ENCODE results near the gene DVL3. TPM values are rescaled to one million over a fixed set of nuclear protein-coding genes. Genes with fewer than 3 reads are reported as not detected.

The DVL3 gene
- polyA plus RNA-seq, 1 donor (not counting 4 experiments of a cell fraction or from before 2014, with no cell fraction given) = 18.5 TPM

DNA sequence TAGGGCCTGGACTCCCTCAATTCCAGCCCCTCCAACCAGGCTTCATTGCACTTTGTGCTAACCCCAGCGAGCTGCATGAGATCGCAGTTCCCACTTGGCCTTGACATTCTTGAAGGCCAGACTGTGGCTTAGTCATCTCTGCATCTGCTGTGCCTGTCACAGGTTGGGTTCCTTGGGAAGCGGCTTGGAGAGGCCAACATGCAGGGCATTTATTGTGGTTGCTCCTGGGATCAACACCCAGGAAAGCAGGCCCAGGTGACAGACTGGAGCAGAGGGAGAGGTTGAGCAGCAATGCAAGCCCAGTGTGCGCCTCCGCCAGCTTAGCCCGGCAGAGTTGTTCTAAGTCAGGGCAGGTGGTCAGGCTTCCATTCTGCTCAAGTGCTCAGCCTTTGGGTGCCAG lies 41.4 kb downstream of the DVL3 start:
- no peaks in the 10 kb centered on the region for H3K79me2 ChIP-seq (ENCODE audit: control insufficient read depth, insufficient read depth, low read length)
- no peak overlapping the region for H2AFZ ChIP-seq (ENCODE audit: control insufficient read depth, low read length)
- H3K4me2 ChIP-seq (ENCODE audit: control insufficient read depth, extremely low read depth, insufficient read depth, low read depth, low read length) = no peak overlapping the region
- DNase-seq (ENCODE audit: low read depth, low spot score) (no peak), FAIRE-seq (no peak)
- TF ChIP-seq, protein P1, sequence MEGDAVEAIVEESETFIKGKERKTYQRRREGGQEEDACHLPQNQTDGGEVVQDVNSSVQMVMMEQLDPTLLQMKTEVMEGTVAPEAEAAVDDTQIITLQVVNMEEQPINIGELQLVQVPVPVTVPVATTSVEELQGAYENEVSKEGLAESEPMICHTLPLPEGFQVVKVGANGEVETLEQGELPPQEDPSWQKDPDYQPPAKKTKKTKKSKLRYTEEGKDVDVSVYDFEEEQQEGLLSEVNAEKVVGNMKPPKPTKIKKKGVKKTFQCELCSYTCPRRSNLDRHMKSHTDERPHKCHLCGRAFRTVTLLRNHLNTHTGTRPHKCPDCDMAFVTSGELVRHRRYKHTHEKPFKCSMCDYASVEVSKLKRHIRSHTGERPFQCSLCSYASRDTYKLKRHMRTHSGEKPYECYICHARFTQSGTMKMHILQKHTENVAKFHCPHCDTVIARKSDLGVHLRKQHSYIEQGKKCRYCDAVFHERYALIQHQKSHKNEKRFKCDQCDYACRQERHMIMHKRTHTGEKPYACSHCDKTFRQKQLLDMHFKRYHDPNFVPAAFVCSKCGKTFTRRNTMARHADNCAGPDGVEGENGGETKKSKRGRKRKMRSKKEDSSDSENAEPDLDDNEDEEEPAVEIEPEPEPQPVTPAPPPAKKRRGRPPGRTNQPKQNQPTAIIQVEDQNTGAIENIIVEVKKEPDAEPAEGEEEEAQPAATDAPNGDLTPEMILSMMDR (optimal IDR thresholded peaks at IDR 0.05 in 1 of 3, IDR thresholded peaks at IDR 0.05 in 1 of 3, conservative IDR thresholded peaks at IDR 0.05 in 1 of 3; ENCODE audit: extremely low read depth in 1 of 3, insufficient read depth in 2 of 3, low read length in 3 of 3) = no peak
- no peak for TF ChIP-seq EZH2 (IDR thresholded peaks at IDR 0.05; ENCODE audit: low read length)
- H3K4me3 ChIP-seq (ENCODE audit: control insufficient read depth in 2 of 3, extremely low read depth in 1 of 3, insufficient read depth in 2 of 3, low read depth in 1 of 3, low read length in 3 of 3) = no peak overlapping the region
- H3K9me1 ChIP-seq (ENCODE audit: control insufficient read depth, extremely low read depth, insufficient read depth, low read length) = no peaks in the 10 kb centered on the region
- H3K27me3 ChIP-seq (ENCODE audit: control insufficient read depth, extremely low read depth, insufficient read depth, low read length) = no peaks in the 10 kb centered on the region
- H3K9ac ChIP-seq (ENCODE audit: control insufficient read depth, extremely low read depth, insufficient read depth, low read length) = no peak overlapping the region
- H3K36me3 ChIP-seq (ENCODE audit: control insufficient read depth in 2 of 2, extremely low read depth in 1 of 2, insufficient read depth in 2 of 2, low read length in 2 of 2) = peaks cover 21 to 25% of the 10 kb centered on the region in 2 experiments
- no peak overlapping the region for H3K27ac ChIP-seq (ENCODE audit: control insufficient read depth, insufficient read depth, low read length)
- H3K4me1 ChIP-seq (ENCODE audit: control insufficient read depth, extremely low read depth, insufficient read depth, low read length) = no peaks in the 10 kb centered on the region
- no peaks in the 10 kb centered on the region for H4K20me1 ChIP-seq (ENCODE audit: control insufficient read depth, extremely low read depth, insufficient read depth, low read length)
- dilution Hi-C loops (cut with MboI; ENCODE audit: extremely low pct_ligation_motif_present, low sequenced_read_pairs) = no loop called here
- no peaks in the 10 kb centered on the region for H3K9me3 ChIP-seq (ENCODE audit: control insufficient read depth, low read depth, low read length)

DNA sequence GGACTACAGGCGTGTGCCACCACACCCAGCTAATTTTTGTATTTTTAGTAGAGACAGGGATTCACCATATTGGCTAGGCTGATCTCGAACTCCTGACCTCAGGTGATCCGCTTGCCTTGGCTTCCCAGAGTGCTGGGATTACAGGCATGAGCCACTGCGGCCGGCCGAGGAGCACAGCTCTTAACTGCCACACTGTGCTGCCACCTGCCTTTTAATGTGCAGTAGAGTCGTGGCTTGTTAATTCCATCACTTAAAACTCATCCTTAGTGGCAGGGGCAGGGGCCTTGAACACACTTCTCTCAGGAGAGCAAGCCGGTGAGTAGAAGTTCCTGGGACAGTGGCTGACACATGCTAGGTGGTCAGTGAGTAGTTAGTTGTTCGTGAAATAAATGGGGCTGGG lies 43.3 kb downstream of the DVL3 start:
- no peaks in the 10 kb centered on the region for H3K9me3 ChIP-seq (ENCODE audit: control insufficient read depth, low read depth, low read length)
- dilution Hi-C loops (cut with MboI; ENCODE audit: extremely low pct_ligation_motif_present, low sequenced_read_pairs) = no loop called here
- H3K27ac ChIP-seq (ENCODE audit: control insufficient read depth, insufficient read depth, low read length) = no peak overlapping the region

More for the DNA sequence above, 43.3 kb downstream of the DVL3 start:
- Histone ChIP-seq H3K27me3 (ENCODE audit: control insufficient read depth, extremely low read depth, insufficient read depth, low read length) (no peaks in the 10 kb centered on the region), H4K20me1 (ENCODE audit: control insufficient read depth, extremely low read depth, insufficient read depth, low read length) (no peaks in the 10 kb centered on the region), H3K36me3 (ENCODE audit: control insufficient read depth in 2 of 2, extremely low read depth in 1 of 2, insufficient read depth in 2 of 2, low read length in 2 of 2) (peaks cover 14 to 15% of the 10 kb centered on the region in 2 experiments), H3K4me1 (ENCODE audit: control insufficient read depth, extremely low read depth, insufficient read depth, low read length) (no peaks in the 10 kb centered on the region), H3K9me1 (ENCODE audit: control insufficient read depth, extremely low read depth, insufficient read depth, low read length) (no peaks in the 10 kb centered on the region), H2AFZ (ENCODE audit: control insufficient read depth, low read length) (no peak overlapping the region), H3K79me2 (ENCODE audit: control insufficient read depth, insufficient read depth, low read length) (no peaks in the 10 kb centered on the region), H3K4me2 (ENCODE audit: control insufficient read depth, extremely low read depth, insufficient read depth, low read depth, low read length) (no peak overlapping the region), H3K4me3 (ENCODE audit: control insufficient read depth in 2 of 3, extremely low read depth in 1 of 3, insufficient read depth in 2 of 3, low read depth in 1 of 3, low read length in 3 of 3) (no peak overlapping the region), H3K9ac (ENCODE audit: control insufficient read depth, extremely low read depth, insufficient read depth, low read length) (no peak overlapping the region)
- FAIRE-seq = no peak
- TF ChIP-seq EZH2 (IDR thresholded peaks at IDR 0.05; ENCODE audit: low read length) = no peak
- TF ChIP-seq, protein P1 (optimal IDR thresholded peaks at IDR 0.05 in 1 of 3, IDR thresholded peaks at IDR 0.05 in 1 of 3, conservative IDR thresholded peaks at IDR 0.05 in 1 of 3; ENCODE audit: extremely low read depth in 1 of 3, insufficient read depth in 2 of 3, low read length in 3 of 3) = no peak
- DNase-seq (ENCODE audit: low read depth, low spot score) = no peak
